HG03045 (cell line): ENCODE results near the gene USP9X.
"Not testable (repeated sequence)": the region's sequence is repeated elsewhere in the genome, so short reads cannot be mapped to it uniquely, and the experiment has no call there.

Experiments
- ATAC-seq: cut with Tn5 transposase; IDR thresholded peaks from one replicate; pipeline ENCODE4 v1.9.1; 2021; ENCODE audit warnings: mild to moderate bottlenecking, moderate library complexity; ENCODE audit not compliant: unreplicated experiment

USP9X gene

GRCh38 chrX:41118156-41118555, 32.9 kb downstream of the USP9X start:
- ATAC-seq = no peak

GRCh38 chrX:41119803-41120202, 34.6 kb downstream of the USP9X start:
- ATAC-seq = no peak

GRCh38 chrX:41121766-41122165, 36.5 kb downstream of the USP9X start:
- ATAC-seq = no peak

GRCh38 chrX:41122664-41123257, 37.5 kb downstream of the USP9X start:
- no peak for ATAC-seq

GRCh38 chrX:41127477-41128192, 42.4 kb downstream of the USP9X start:
- no peak for ATAC-seq

GRCh38 chrX:41128955-41129354, 43.7 kb downstream of the USP9X start:
- no peak for ATAC-seq

- ATAC-seq = no peak
These were observed 46.5 kb downstream of the USP9X start for GRCh38 chrX:41131766-41132165.

- ATAC-seq = no peak
These were observed 48.3 kb downstream of the USP9X start for GRCh38 chrX:41133551-41133950.

- ATAC-seq = no peak
These were observed 52.3 kb downstream of the USP9X start for GRCh38 chrX:41137589-41137988.

GRCh38 chrX:41142130-41142910, 57.1 kb downstream of the USP9X start:
- ATAC-seq = no peak

GRCh38 chrX:41144873-41145272, 59.6 kb downstream of the USP9X start:
- ATAC-seq = no peak

- no peak for ATAC-seq
These were observed 60.8 kb downstream of the USP9X start for GRCh38 chrX:41145920-41146608.

- no peak for ATAC-seq
These were observed 63.3 kb downstream of the USP9X start for GRCh38 chrX:41148553-41148952.

GRCh38 chrX:41150043-41150442, 64.8 kb downstream of the USP9X start:
- ATAC-seq = no peak

GRCh38 chrX:41151726-41152125, 66.5 kb downstream of the USP9X start:
- not testable (repeated sequence) for ATAC-seq

GRCh38 chrX:41152221-41152620, 67.0 kb downstream of the USP9X start:
- no peak for ATAC-seq

- no peak for ATAC-seq
These were observed 68.2 kb downstream of the USP9X start for GRCh38 chrX:41153448-41153847.

GRCh38 chrX:41153957-41154356, 68.7 kb downstream of the USP9X start:
- ATAC-seq = no peak

- no peak for ATAC-seq
These were observed 79.2 kb downstream of the USP9X start for GRCh38 chrX:41164449-41164848.

- no peak for ATAC-seq
These were observed 82.6 kb downstream of the USP9X start for GRCh38 chrX:41167888-41168287.

- ATAC-seq = no peak
These were observed 91.0 kb downstream of the USP9X start for GRCh38 chrX:41176263-41176662.
